Astrocyte (in vitro differentiated cells and primary cell): ENCODE measurements around the gene TMEM101. TPM values are rescaled to one million over a fixed set of nuclear protein-coding genes. Genes with fewer than 3 reads are reported as not detected.

Experiments used
- DNase-seq: peaks from one replicate; pipeline ENCODE4 v3.0.0-alpha.2; 2010; ENCODE audit warnings: low read depth
- FAIRE-seq: peaks from 2 replicates; lab custom pipeline; 2011; peaks lifted over from hg19 to GRCh38; lab: Jason Lieb, UNC
- H2AFZ ChIP-seq: 2 replicates; pipeline ENCODE4 v1.6.0; 2012; ENCODE audit warnings: low read depth, low read length, inconsistent platforms
- H3K27ac ChIP-seq: 2 replicates; pipeline ENCODE4 v1.5.1; 2011; ENCODE audit warnings: low read depth, low read length, inconsistent platforms
- H3K27me3 ChIP-seq: 2 replicates; pipeline ENCODE4 v1.6.0; 2011; ENCODE audit warnings: low read length, inconsistent platforms; ENCODE audit not compliant: insufficient read depth
- H3K36me3 ChIP-seq: 2 replicates; pipeline ENCODE4 v1.5.1; 2011; ENCODE audit warnings: low read length, inconsistent platforms; ENCODE audit not compliant: insufficient read depth
- H3K4me1 ChIP-seq: 2 replicates; pipeline ENCODE4 v1.5.1; 2011; ENCODE audit warnings: low read length, inconsistent platforms; ENCODE audit not compliant: insufficient read depth
- H3K4me2 ChIP-seq: 2 replicates; pipeline ENCODE4 v1.6.0; 2012; ENCODE audit warnings: low read length, inconsistent platforms
- H3K4me3 ChIP-seq: 2 replicates; pipeline ENCODE4 v1.5.1; 2011; ENCODE audit warnings: low read depth, mild to moderate bottlenecking, low read length, inconsistent platforms; ENCODE audit not compliant: insufficient read depth
- H3K79me2 ChIP-seq: 2 replicates; pipeline ENCODE4 v1.6.0; 2012; ENCODE audit warnings: mild to moderate bottlenecking, low read length, inconsistent platforms; ENCODE audit not compliant: insufficient read depth
- H3K9ac ChIP-seq: 2 replicates; pipeline ENCODE4 v1.6.0; 2012; ENCODE audit warnings: mild to moderate bottlenecking, low read length, inconsistent platforms
- H3K9me3 ChIP-seq: 2 replicates; pipeline ENCODE4 v1.5.1; 2012; ENCODE audit warnings: low read depth, mild to moderate bottlenecking, low read length, inconsistent platforms; ENCODE audit not compliant: insufficient read depth
- H4K20me1 ChIP-seq: 2 replicates; pipeline ENCODE4 v1.6.0; 2012; ENCODE audit warnings: low read length, inconsistent platforms; ENCODE audit not compliant: insufficient read depth
- H3K27ac Mint-ChIP-seq: one replicate; pipeline ENCODE4 v1.8.0; 2021; ENCODE audit warnings: mild to moderate bottlenecking, mixed read lengths; ENCODE audit not compliant: unreplicated experiment
- H3K27me3 Mint-ChIP-seq: one replicate; pipeline ENCODE4 v1.8.0; 2021; ENCODE audit warnings: low read depth, mixed read lengths; ENCODE audit not compliant: unreplicated experiment
- H3K36me3 Mint-ChIP-seq: one replicate; pipeline ENCODE4 v1.8.0; 2021; ENCODE audit warnings: low read depth, mixed read lengths; ENCODE audit not compliant: unreplicated experiment
- H3K4me1 Mint-ChIP-seq: one replicate; pipeline ENCODE4 v1.8.0; 2021; ENCODE audit warnings: low read depth, mixed read lengths; ENCODE audit not compliant: unreplicated experiment
- H3K4me3 Mint-ChIP-seq: one replicate; pipeline ENCODE4 v1.8.0; 2021; ENCODE audit warnings: mild to moderate bottlenecking, moderate library complexity, mixed read lengths; ENCODE audit not compliant: unreplicated experiment
- H3K9me3 Mint-ChIP-seq: one replicate; pipeline ENCODE4 v1.8.0; 2021; ENCODE audit warnings: mild to moderate bottlenecking, mixed read lengths; ENCODE audit not compliant: unreplicated experiment
- EZH2 ChIP-seq: IDR thresholded peaks from 2 replicates; pipeline ENCODE4 v1.6.1; 2012; ENCODE audit warnings: mild to moderate bottlenecking, low read length, inconsistent platforms; ENCODE audit not compliant: insufficient read depth
- total RNA-seq: library from RNA; stranded (reverse); gene quantifications from 2 replicates; pipeline ENCODE4 v1.2.1, GENCODE V29; 2021
- TF ChIP-seq, protein P1 (sequence below): IDR thresholded peaks from 2 replicates; pipeline ENCODE4 v1.5.1; 2011; ENCODE audit warnings: low read depth, mild to moderate bottlenecking, inconsistent platforms, low read length, moderate library complexity; ENCODE audit not compliant: insufficient read depth

TMEM101 gene
- total RNA-seq, 1 donor from 2014 or later = 17.1 TPM

DNA sequence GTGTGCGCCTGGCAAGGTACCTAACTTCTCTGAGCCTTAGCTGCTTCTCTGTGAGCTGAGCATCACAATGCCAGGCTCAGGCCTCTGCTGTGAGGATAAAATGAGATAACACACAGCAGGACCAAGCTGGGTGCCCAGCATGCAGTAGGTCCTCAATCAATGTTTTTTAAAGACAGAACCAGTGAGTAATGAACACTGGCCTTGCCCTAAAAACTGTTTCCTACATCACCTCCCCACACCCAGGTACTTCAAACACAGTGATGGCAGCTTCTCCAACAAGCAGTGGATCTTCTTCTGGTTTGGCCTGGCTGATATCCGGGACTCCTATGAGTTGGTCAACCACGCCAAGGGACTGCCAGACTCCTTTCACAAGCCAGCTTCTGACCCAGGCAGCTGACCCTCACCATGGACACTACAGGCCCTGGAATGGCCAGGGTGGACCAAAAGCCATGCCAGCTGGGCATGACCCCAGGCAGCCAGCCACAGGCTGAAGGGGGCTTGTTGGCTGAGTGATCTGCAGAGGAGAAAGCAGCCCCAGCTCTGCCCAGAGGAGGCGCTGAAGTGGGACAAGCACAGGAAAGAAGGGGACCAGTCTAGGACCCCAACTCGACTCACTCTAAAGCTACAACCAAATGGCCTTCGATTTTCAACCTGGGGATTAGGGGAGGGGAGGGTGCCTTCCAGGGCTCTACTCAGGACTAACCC, 6.4 kb downstream of the TMEM101 start:
- Histone ChIP-seq H3K9ac (peak overlapping the region; percentile 78), H3K27me3 (peaks cover 19% of the 10 kb centered on the region), H4K20me1 (peaks cover 13% of the 10 kb centered on the region), H3K79me2 (no peaks in the 10 kb centered on the region), H2AFZ (no peak overlapping the region), H3K36me3 (no peaks in the 10 kb centered on the region), H3K4me3 (peak overlapping the region; percentile 76), H3K4me1 (peaks cover 26% of the 10 kb centered on the region), H3K9me3 (no peaks in the 10 kb centered on the region), H3K4me2 (peak overlapping the region; percentile 96), H3K27ac (no peak overlapping the region)
- Mint-ChIP-seq H3K9me3 (no peaks in the 10 kb centered on the region), H3K4me1 (peaks cover 7% of the 10 kb centered on the region), H3K27ac (peak overlapping the region; percentile 91), H3K36me3 (peaks cover 6% of the 10 kb centered on the region), H3K27me3 (peaks cover 9% of the 10 kb centered on the region), H3K4me3 (peak overlapping the region; percentile 86)
- TF ChIP-seq EZH2 = no peak
- TF ChIP-seq, protein P1, sequence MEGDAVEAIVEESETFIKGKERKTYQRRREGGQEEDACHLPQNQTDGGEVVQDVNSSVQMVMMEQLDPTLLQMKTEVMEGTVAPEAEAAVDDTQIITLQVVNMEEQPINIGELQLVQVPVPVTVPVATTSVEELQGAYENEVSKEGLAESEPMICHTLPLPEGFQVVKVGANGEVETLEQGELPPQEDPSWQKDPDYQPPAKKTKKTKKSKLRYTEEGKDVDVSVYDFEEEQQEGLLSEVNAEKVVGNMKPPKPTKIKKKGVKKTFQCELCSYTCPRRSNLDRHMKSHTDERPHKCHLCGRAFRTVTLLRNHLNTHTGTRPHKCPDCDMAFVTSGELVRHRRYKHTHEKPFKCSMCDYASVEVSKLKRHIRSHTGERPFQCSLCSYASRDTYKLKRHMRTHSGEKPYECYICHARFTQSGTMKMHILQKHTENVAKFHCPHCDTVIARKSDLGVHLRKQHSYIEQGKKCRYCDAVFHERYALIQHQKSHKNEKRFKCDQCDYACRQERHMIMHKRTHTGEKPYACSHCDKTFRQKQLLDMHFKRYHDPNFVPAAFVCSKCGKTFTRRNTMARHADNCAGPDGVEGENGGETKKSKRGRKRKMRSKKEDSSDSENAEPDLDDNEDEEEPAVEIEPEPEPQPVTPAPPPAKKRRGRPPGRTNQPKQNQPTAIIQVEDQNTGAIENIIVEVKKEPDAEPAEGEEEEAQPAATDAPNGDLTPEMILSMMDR = no peak
- FAIRE-seq (no peak), DNase-seq (no peak)

DNA sequence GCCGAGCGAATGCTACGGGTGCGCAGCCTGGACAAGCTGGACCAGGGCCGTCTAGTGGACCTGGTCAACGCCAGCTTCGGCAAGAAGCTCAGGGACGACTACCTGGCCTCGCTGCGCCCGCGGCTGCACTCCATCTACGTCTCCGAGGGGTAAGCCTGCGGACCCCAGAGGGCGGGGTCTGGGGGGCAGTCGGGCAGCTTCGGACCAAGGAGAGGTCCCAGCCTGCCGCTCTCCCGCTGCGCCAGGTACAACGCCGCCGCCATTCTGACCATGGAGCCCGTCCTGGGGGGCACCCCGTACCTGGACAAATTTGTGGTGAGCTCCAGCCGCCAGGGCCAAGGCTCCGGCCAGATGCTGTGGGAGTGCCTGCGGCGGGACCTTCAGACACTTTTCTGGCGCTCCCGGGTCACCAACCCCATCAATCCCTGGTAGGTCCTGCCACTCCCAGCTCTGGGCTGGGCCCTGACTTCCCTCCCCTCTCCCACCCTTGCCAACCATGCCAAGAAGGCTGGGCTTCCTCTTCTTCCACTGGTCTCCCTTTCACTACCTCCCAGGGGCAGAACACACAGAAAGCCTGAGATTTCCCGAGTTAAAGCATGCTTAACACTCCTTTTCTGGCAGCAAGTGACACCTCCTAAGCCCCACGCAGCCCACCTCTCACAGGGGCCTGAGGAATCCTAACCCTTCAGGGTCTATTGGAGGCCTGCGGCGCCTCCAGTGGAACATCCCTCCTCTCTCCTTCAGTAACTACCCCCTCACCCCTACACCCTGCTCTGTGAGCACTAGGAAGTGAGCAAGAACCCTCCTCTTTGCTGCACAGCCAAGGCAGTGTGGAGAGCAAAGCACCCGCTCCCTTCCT, 7.2 kb downstream of the TMEM101 start:
- peak overlapping the region; percentile 78 for H3K9ac ChIP-seq
- FAIRE-seq (no peak), DNase-seq (no peak)
- H3K4me2 ChIP-seq = peak overlapping the region; percentile 96
- H3K36me3 Mint-ChIP-seq = peaks cover 6% of the 10 kb centered on the region
- peak overlapping the region; percentile 76 for H3K4me3 ChIP-seq
- peaks cover 13% of the 10 kb centered on the region for H4K20me1 ChIP-seq
- peaks cover 28% of the 10 kb centered on the region for H3K4me1 ChIP-seq
- H2AFZ ChIP-seq = peak overlapping the region; percentile 83
- peak overlapping the region; percentile 91 for H3K27ac Mint-ChIP-seq
- peaks cover 7% of the 10 kb centered on the region for H3K4me1 Mint-ChIP-seq
- no peaks in the 10 kb centered on the region for H3K36me3 ChIP-seq
- H3K27ac ChIP-seq = peak overlapping the region; percentile 31
- H3K27me3 Mint-ChIP-seq = peaks cover 9% of the 10 kb centered on the region
- H3K9me3 Mint-ChIP-seq = no peaks in the 10 kb centered on the region
- H3K9me3 ChIP-seq = no peaks in the 10 kb centered on the region
- peak overlapping the region; percentile 86 for H3K4me3 Mint-ChIP-seq
- TF ChIP-seq EZH2 = no peak
- TF ChIP-seq, protein P1 = no peak
- H3K79me2 ChIP-seq = no peaks in the 10 kb centered on the region
- H3K27me3 ChIP-seq = peaks cover 19% of the 10 kb centered on the region
